Stimulated activated CD8-positive, alpha-beta memory T cell treated with anti-CD3 and anti-CD28 coated beads, Interleukin-2, amount 100 ng/mL, for 48 hours (primary cell): Measurements from ENCODE around the gene NDUFAF4.
"Not testable (repeated sequence)": the region's sequence is repeated elsewhere in the genome, so short reads cannot be mapped to it uniquely, and the experiment has no call there.

Experiments used
- DNase-seq, 2 donors: peaks; one replicate each; pipeline ENCODE4 v3.0.0-alpha.2; 2020; ENCODE audit warnings: low read depth in 2 of 2

The NDUFAF4 gene

GRCh38 chr6:96899019-96899418, 1.3 kb upstream of the NDUFAF4 start:
- no peak for DNase-seq

- no peak for DNase-seq
Observed at GRCh38 chr6:96898241-96898851, 655 bp upstream of the NDUFAF4 start.

GRCh38 chr6:96889146-96889545, 8.5 kb downstream of the NDUFAF4 start:
- no peak for DNase-seq

GRCh38 chr6:96888745-96889144, 8.9 kb downstream of the NDUFAF4 start:
- no peak for DNase-seq

- no peak for DNase-seq
Observed at GRCh38 chr6:96886519-96886918, 11.2 kb downstream of the NDUFAF4 start.

- not testable (repeated sequence) for DNase-seq
Observed at GRCh38 chr6:96885187-96885631, 12.5 kb downstream of the NDUFAF4 start.

GRCh38 chr6:96878143-96878542, 19.5 kb downstream of the NDUFAF4 start:
- DNase-seq = no peak

GRCh38 chr6:96876886-96877545, 20.7 kb downstream of the NDUFAF4 start:
- DNase-seq = no peak

GRCh38 chr6:96872976-96873375, 24.7 kb downstream of the NDUFAF4 start:
- no peak for DNase-seq

GRCh38 chr6:96865055-96865405, 32.7 kb downstream of the NDUFAF4 start:
- DNase-seq = no peak

GRCh38 chr6:96864216-96865054, 33.3 kb downstream of the NDUFAF4 start:
- no peak for DNase-seq

- DNase-seq = no peak
Observed at GRCh38 chr6:96862560-96862959, 35.1 kb downstream of the NDUFAF4 start.

- no peak for DNase-seq
Observed at GRCh38 chr6:96861588-96861987, 36.1 kb downstream of the NDUFAF4 start.

GRCh38 chr6:96856856-96857255, 40.8 kb downstream of the NDUFAF4 start:
- no peak for DNase-seq

- DNase-seq = no peak
Observed at GRCh38 chr6:96853083-96853482, 44.6 kb downstream of the NDUFAF4 start.

- DNase-seq = no peak
Observed at GRCh38 chr6:96852605-96853004, 45.1 kb downstream of the NDUFAF4 start.

GRCh38 chr6:96851858-96852257, 45.8 kb downstream of the NDUFAF4 start:
- DNase-seq = no peak

- DNase-seq = no peak
Observed at GRCh38 chr6:96849615-96850014, 48.1 kb downstream of the NDUFAF4 start.

- DNase-seq = no peak
Observed at GRCh38 chr6:96844530-96844929, 53.2 kb downstream of the NDUFAF4 start.

GRCh38 chr6:96841345-96841744, 56.3 kb downstream of the NDUFAF4 start:
- DNase-seq = no peak
